ENCODE results near the gene DHRSX. TPM values are rescaled to one million over a fixed set of nuclear protein-coding genes. Genes with fewer than 3 reads are reported as not detected.

The DHRSX gene
- total and polyA plus RNA-seq, 2 of the 13 experiments (the other 11 are each of a cell fraction or from before 2014, with no cell fraction given), result 15.5 to 24.3 TPM

DNA sequence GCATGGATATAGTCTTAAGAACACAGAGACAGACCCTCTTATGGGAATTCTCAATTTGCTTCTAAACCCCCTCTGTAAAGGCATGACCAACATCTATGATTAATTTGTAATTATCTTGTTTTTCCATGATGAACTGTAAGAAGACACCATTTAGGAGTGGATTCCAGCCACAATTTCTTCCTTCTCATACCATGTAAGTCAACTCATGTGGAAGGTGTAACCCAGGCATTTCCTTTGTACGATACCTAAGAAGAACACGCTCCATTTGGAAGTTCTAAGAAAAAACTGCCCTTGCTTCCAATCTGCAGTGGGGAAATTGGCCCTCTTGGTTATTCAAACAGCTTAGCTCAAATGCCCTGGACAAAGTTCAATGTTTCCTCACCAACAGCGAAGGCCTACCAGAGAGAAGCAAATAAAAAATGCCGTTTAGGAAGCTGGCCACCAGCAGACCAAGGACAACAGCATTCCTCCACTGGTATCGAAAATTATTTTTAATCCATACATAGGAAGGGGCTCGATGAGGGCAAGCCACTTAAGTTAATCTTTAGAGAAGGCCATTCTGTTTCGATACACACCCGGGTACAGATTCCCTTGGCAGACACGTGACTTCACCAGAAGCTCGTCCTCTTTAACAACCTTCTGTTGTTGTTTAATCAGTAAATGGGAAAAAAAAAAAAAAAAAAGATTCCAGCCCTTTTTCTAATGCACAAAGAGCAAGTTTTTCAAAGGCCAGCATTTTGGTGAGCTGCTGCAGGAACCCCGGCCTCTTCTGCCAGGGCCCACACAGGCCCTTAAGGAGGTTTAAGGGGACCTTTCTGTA lies 2.6 kb downstream of the DHRSX start (continued):
- TF ChIP-seq, protein P1, sequence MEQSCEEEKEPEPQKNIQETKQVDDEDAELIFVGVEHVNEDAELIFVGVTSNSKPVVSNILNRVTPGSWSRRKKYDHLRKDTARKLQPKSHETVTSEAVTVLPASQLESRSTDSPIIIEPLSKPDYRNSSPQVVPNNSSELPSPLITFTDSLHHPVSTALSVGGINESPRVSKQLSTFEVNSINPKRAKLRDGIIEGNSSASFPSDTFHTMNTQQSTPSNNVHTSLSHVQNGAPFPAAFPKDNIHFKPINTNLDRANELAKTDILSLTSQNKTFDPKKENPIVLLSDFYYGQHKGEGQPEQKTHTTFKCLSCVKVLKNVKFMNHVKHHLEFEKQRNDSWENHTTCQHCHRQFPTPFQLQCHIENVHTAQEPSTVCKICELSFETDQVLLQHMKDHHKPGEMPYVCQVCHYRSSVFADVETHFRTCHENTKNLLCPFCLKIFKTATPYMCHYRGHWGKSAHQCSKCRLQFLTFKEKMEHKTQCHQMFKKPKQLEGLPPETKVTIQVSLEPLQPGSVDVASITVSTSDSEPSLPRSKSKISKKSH (CRISPR knock-in tag; IDR thresholded peaks at IDR 0.05; ENCODE audit: borderline replicate concordance), result no peak
- TF ChIP-seq GPN1 (CRISPR knock-in tag; IDR thresholded peaks at IDR 0.05; ENCODE audit: borderline replicate concordance) (no peak), FOXP1 (IDR thresholded peaks at IDR 0.05) (no peak), FOXP1 (CRISPR knock-in tag; IDR thresholded peaks at IDR 0.05) (peak; percentile 33; the same call in 1 of the 2 replicates), HMG20A (CRISPR knock-in tag; IDR thresholded peaks at IDR 0.05; ENCODE audit: borderline replicate concordance) (peak; percentile 70; the same call in 1 of the 2 replicates), MIER2 (CRISPR knock-in tag; IDR thresholded peaks at IDR 0.05) (no peak; the same call in 1 of the 2 replicates), ZNF367 (CRISPR knock-in tag; IDR thresholded peaks at IDR 0.05; ENCODE audit: borderline replicate concordance) (no peak), ZNF331 (CRISPR knock-in tag; IDR thresholded peaks at IDR 0.05) (peak; percentile 65; the same call in 1 of the 2 replicates), ZNF749 (CRISPR knock-in tag; IDR thresholded peaks at IDR 0.05; ENCODE audit: borderline replicate concordance) (no peak), ZNF639 (CRISPR knock-in tag; conservative IDR thresholded peaks at IDR 0.05) (no peak), ATF7-NPFF (CRISPR knock-in tag; IDR thresholded peaks at IDR 0.05; ENCODE audit: low read depth) (no peak), ZSCAN5A (CRISPR knock-in tag; IDR thresholded peaks at IDR 0.05; ENCODE audit: borderline replicate concordance) (no peak), KLF16 (CRISPR knock-in tag; IDR thresholded peaks at IDR 0.05) (0 out of 4 replicates have a peak, but pooled peaks of 1 of the 2 experiments have one; percentile 59), ATRX (CRISPR knock-in tag; IDR thresholded peaks at IDR 0.05; ENCODE audit: borderline replicate concordance) (no peak), NFE2L2 (IDR thresholded peaks at IDR 0.05; ENCODE audit: low read length) (no peak), SAP130 (CRISPR knock-in tag; IDR thresholded peaks at IDR 0.05; ENCODE audit: low read depth) (peak; percentile 71; the same call in 1 of the 2 replicates), REPIN1 (CRISPR knock-in tag; IDR thresholded peaks at IDR 0.05; ENCODE audit: borderline replicate concordance, low read depth) (no peak), MAFF (IDR thresholded peaks at IDR 0.05; ENCODE audit: low read depth, low read length) (no peak), FIP1L1 (IDR thresholded peaks at IDR 0.05; ENCODE audit: borderline replicate concordance, insufficient read depth, low read depth, low read length) (no peak)
- TF ChIP-seq, protein P2, sequence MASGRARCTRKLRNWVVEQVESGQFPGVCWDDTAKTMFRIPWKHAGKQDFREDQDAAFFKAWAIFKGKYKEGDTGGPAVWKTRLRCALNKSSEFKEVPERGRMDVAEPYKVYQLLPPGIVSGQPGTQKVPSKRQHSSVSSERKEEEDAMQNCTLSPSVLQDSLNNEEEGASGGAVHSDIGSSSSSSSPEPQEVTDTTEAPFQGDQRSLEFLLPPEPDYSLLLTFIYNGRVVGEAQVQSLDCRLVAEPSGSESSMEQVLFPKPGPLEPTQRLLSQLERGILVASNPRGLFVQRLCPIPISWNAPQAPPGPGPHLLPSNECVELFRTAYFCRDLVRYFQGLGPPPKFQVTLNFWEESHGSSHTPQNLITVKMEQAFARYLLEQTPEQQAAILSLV (CRISPR knock-in tag; IDR thresholded peaks at IDR 0.05; ENCODE audit: borderline replicate concordance), result no peak
- TF ChIP-seq, protein P3, sequence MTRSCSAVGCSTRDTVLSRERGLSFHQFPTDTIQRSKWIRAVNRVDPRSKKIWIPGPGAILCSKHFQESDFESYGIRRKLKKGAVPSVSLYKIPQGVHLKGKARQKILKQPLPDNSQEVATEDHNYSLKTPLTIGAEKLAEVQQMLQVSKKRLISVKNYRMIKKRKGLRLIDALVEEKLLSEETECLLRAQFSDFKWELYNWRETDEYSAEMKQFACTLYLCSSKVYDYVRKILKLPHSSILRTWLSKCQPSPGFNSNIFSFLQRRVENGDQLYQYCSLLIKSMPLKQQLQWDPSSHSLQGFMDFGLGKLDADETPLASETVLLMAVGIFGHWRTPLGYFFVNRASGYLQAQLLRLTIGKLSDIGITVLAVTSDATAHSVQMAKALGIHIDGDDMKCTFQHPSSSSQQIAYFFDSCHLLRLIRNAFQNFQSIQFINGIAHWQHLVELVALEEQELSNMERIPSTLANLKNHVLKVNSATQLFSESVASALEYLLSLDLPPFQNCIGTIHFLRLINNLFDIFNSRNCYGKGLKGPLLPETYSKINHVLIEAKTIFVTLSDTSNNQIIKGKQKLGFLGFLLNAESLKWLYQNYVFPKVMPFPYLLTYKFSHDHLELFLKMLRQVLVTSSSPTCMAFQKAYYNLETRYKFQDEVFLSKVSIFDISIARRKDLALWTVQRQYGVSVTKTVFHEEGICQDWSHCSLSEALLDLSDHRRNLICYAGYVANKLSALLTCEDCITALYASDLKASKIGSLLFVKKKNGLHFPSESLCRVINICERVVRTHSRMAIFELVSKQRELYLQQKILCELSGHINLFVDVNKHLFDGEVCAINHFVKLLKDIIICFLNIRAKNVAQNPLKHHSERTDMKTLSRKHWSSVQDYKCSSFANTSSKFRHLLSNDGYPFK (CRISPR knock-in tag; IDR thresholded peaks at IDR 0.05; ENCODE audit: borderline replicate concordance), result no peak

Data from HepG2 (cell line).